NCI-H2081 (cell line): ENCODE results near the gene MYH9.
A peak's percentile ranks its signal among the peaks of the same experiment; 100 is the strongest.

ENCODE experiments used
- DNase-seq, 2 experiments: peaks; one replicate each; lab custom pipeline; 2025; lab: John Stamatoyannopoulos, UW

MYH9 gene

GRCh38 chr22:36245805-36246356, 141.9 kb downstream of the MYH9 start:
- no peak for DNase-seq

- no peak for DNase-seq
These were observed 143.0 kb downstream of the MYH9 start for GRCh38 chr22:36244522-36245391.

GRCh38 chr22:36243986-36244385, 143.8 kb downstream of the MYH9 start:
- no peak for DNase-seq

- peak; percentile 76 to 90 for DNase-seq
These were observed 148.2 kb downstream of the MYH9 start, which contains the start of gene APOL2 for GRCh38 chr22:36239401-36240171. Gene APOL2, minus strand, starts transcription at chr22:36239527. Its CDS starts 6,365 bp downstream, at chr22:36233162.

- DNase-seq, result no peak
These were observed 148.7 kb downstream of the MYH9 start for GRCh38 chr22:36239150-36239400.

- peak in 1 of 2 experiments; percentile 53 for DNase-seq
These were observed 149.2 kb downstream of the MYH9 start for GRCh38 chr22:36238373-36239149.

GRCh38 chr22:36237462-36238372, 150.1 kb downstream of the MYH9 start:
- DNase-seq, result no peak

- DNase-seq, result no peak
These were observed 151.1 kb downstream of the MYH9 start for GRCh38 chr22:36236388-36237319.

GRCh38 chr22:36235585-36235984, 152.2 kb downstream of the MYH9 start:
- no peak for DNase-seq

- DNase-seq, result no peak
These were observed 152.8 kb downstream of the MYH9 start for GRCh38 chr22:36234919-36235318.

GRCh38 chr22:36234213-36234612, 153.6 kb downstream of the MYH9 start:
- DNase-seq, result no peak

- DNase-seq, result no peak
These were observed 154.0 kb downstream of the MYH9 start for GRCh38 chr22:36233796-36234195.

- no peak for DNase-seq
These were observed 154.9 kb downstream of the MYH9 start for GRCh38 chr22:36232715-36233401.
